ENCODE measurements around the gene TBC1D23. TPM values are rescaled to one million over a fixed set of nuclear protein-coding genes. Genes with fewer than 3 reads are reported as not detected.
"Not testable (repeated sequence)": the region's sequence is repeated elsewhere in the genome, so short reads cannot be mapped to it uniquely, and the experiment has no call there.

TBC1D23 gene
- total and polyA plus RNA-seq, 7 donors = 9.9 to 47.8 (median 36.9) TPM

GRCh38 chr3:100238599-100238998 is 22.2 kb upstream of the TBC1D23 start:
- Histone ChIP-seq H3K9me3 (peaks cover 11% of the 10 kb centered on the region), H3K27me3 (ENCODE audit: insufficient read depth in 3 of 3, low read length in 2 of 3) (no peaks in the 10 kb centered on the region), H3K4me3 (no peak overlapping the region), H3K4me1 (no peaks in the 10 kb centered on the region), H3K27ac (no peak overlapping the region), H3K36me3 (ENCODE audit: insufficient read depth in 1 of 2, low read depth in 1 of 2) (no peaks in the 10 kb centered on the region)
- 97 to 100% (median 100%) methylated on average over 1 of the region's 1 CpG for WGBS, 3 donors
- intact Hi-C loops (cut with DNase I) = no loop called here
- no peak for DNase-seq
- no peak for ATAC-seq
- TF ChIP-seq, protein P1, sequence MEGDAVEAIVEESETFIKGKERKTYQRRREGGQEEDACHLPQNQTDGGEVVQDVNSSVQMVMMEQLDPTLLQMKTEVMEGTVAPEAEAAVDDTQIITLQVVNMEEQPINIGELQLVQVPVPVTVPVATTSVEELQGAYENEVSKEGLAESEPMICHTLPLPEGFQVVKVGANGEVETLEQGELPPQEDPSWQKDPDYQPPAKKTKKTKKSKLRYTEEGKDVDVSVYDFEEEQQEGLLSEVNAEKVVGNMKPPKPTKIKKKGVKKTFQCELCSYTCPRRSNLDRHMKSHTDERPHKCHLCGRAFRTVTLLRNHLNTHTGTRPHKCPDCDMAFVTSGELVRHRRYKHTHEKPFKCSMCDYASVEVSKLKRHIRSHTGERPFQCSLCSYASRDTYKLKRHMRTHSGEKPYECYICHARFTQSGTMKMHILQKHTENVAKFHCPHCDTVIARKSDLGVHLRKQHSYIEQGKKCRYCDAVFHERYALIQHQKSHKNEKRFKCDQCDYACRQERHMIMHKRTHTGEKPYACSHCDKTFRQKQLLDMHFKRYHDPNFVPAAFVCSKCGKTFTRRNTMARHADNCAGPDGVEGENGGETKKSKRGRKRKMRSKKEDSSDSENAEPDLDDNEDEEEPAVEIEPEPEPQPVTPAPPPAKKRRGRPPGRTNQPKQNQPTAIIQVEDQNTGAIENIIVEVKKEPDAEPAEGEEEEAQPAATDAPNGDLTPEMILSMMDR (IDR thresholded peaks at IDR 0.05) = no peak

DNA sequence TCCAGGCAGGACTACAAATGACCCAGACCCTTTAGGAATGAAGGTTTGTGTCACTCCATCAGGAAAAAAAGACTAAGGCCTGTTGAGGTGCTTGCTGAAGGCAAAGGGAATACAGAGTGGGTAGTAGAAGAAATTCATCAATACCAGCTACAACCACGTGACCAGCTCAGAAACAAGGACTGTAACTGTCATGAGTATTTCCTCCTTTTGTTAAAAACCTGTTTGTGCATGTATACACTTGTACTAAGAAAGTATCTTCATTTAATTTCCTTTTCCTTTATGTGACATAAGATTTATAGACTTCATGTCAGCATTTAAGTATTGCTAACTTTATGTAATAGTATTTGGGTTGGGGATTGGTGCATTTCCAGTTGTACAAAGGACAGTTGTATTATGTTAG is 18.3 kb upstream of the TBC1D23 start:
- H3K9me3 ChIP-seq = peaks cover 11% of the 10 kb centered on the region
- H3K36me3 ChIP-seq (ENCODE audit: insufficient read depth in 1 of 2, low read depth in 1 of 2); H3K4me1 ChIP-seq; DNase-seq; H3K27me3 ChIP-seq (ENCODE audit: insufficient read depth in 3 of 3, low read length in 2 of 3); H3K4me3 ChIP-seq; H3K27ac ChIP-seq; ATAC-seq: not testable (repeated sequence)
- 73 to 97% (median 89%) methylated on average over 1 of the region's 1 CpG for WGBS, 3 donors
- intact Hi-C loops (cut with DNase I) = loop anchor here in 1 of 2 donors (5.0 kb wide), 1 partner anchor 65 kb away; no protein-coding TSS in a partner anchor

GRCh38 chr3:100244264-100244663 is 16.5 kb upstream of the TBC1D23 start:
- TF ChIP-seq, protein P1 (IDR thresholded peaks at IDR 0.05) = no peak
- Histone ChIP-seq H3K9me3 (peaks cover under 1% of the 10 kb centered on the region), H3K27me3 (ENCODE audit: insufficient read depth in 3 of 3, low read length in 2 of 3) (no peaks in the 10 kb centered on the region), H3K36me3 (ENCODE audit: insufficient read depth in 1 of 2, low read depth in 1 of 2) (no peaks in the 10 kb centered on the region), H3K4me3 (no peak overlapping the region), H3K27ac (no peak overlapping the region), H3K4me1 (no peaks in the 10 kb centered on the region)
- intact Hi-C loops (cut with DNase I) = loop anchor here in 1 of 2 donors (5.0 kb wide), 1 partner anchor 67 kb away; no protein-coding TSS in a partner anchor
- DNase-seq (no peak), ATAC-seq (no peak)

GRCh38 chr3:100245136-100245535 is 15.7 kb upstream of the TBC1D23 start:
- TF ChIP-seq, protein P1 (IDR thresholded peaks at IDR 0.05) = no peak
- intact Hi-C loops (cut with DNase I) = no loop called here
- Histone ChIP-seq H3K27me3 (ENCODE audit: insufficient read depth in 3 of 3, low read length in 2 of 3) (no peaks in the 10 kb centered on the region), H3K4me3 (no peak overlapping the region), H3K27ac (no peak overlapping the region), H3K4me1 (no peaks in the 10 kb centered on the region), H3K9me3 (no peaks in the 10 kb centered on the region), H3K36me3 (ENCODE audit: insufficient read depth in 1 of 2, low read depth in 1 of 2) (no peaks in the 10 kb centered on the region)
- ATAC-seq (no peak), DNase-seq (no peak)

GRCh38 chr3:100245927-100246326 is 14.9 kb upstream of the TBC1D23 start:
- DNase-seq (no peak), ATAC-seq (no peak)
- no peaks in the 10 kb centered on the region for H3K36me3 ChIP-seq (ENCODE audit: insufficient read depth in 1 of 2, low read depth in 1 of 2)
- no peaks in the 10 kb centered on the region for H3K4me1 ChIP-seq
- H3K9me3 ChIP-seq = no peaks in the 10 kb centered on the region
- no peak overlapping the region for H3K27ac ChIP-seq
- intact Hi-C loops (cut with DNase I) = no loop called here
- H3K4me3 ChIP-seq = no peak overlapping the region
- H3K27me3 ChIP-seq (ENCODE audit: insufficient read depth in 3 of 3, low read length in 2 of 3) = no peaks in the 10 kb centered on the region
- 48 to 54% (median 51%) methylated on average over 4 of the region's 4 CpGs for WGBS, 3 donors
- TF ChIP-seq, protein P1 (IDR thresholded peaks at IDR 0.05) = no peak
